ENCODE results near the gene ZNF358. TPM values are rescaled to one million over a fixed set of nuclear protein-coding genes. Genes with fewer than 3 reads are reported as not detected.
A peak's percentile ranks its signal among the peaks of the same experiment; 100 is the strongest.

The ZNF358 gene
- total and polyA plus RNA-seq, 2 of the 13 experiments (the other 11 are each of a cell fraction or from before 2014, with no cell fraction given), result 9.1 to 37.0 TPM

- TF ChIP-seq XRCC5 (optimal IDR thresholded peaks at IDR 0.05; ENCODE audit: low read length), result peak; percentile 92
- peak; percentile 61; the same call in 1 of the 2 replicates for TF ChIP-seq IRF1 (CRISPR knock-in tag; IDR thresholded peaks at IDR 0.05; ENCODE audit: low read depth)
- TF ChIP-seq HNF1B (CRISPR knock-in tag; IDR thresholded peaks at IDR 0.05), result peak; percentile 86
- no peak for TF ChIP-seq ZFAT (CRISPR knock-in tag; conservative IDR thresholded peaks at IDR 0.05)
- TF ChIP-seq, protein P1, sequence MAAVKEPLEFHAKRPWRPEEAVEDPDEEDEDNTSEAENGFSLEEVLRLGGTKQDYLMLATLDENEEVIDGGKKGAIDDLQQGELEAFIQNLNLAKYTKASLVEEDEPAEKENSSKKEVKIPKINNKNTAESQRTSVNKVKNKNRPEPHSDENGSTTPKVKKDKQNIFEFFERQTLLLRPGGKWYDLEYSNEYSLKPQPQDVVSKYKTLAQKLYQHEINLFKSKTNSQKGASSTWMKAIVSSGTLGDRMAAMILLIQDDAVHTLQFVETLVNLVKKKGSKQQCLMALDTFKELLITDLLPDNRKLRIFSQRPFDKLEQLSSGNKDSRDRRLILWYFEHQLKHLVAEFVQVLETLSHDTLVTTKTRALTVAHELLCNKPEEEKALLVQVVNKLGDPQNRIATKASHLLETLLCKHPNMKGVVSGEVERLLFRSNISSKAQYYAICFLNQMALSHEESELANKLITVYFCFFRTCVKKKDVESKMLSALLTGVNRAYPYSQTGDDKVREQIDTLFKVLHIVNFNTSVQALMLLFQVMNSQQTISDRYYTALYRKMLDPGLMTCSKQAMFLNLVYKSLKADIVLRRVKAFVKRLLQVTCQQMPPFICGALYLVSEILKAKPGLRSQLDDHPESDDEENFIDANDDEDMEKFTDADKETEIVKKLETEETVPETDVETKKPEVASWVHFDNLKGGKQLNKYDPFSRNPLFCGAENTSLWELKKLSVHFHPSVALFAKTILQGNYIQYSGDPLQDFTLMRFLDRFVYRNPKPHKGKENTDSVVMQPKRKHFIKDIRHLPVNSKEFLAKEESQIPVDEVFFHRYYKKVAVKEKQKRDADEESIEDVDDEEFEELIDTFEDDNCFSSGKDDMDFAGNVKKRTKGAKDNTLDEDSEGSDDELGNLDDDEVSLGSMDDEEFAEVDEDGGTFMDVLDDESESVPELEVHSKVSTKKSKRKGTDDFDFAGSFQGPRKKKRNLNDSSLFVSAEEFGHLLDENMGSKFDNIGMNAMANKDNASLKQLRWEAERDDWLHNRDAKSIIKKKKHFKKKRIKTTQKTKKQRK (IDR thresholded peaks at IDR 0.05; ENCODE audit: low read length), result no peak
- TF ChIP-seq NFKB2 (CRISPR knock-in tag; IDR thresholded peaks at IDR 0.05; ENCODE audit: borderline replicate concordance), result peak; percentile 71; the same call in 1 of the 2 replicates
- peak; percentile 94 for TF ChIP-seq ZZZ3 (CRISPR knock-in tag; IDR thresholded peaks at IDR 0.05; ENCODE audit: borderline replicate concordance)
- 0 out of 2 replicates have a peak, but pooled peaks have one; percentile 68 for TF ChIP-seq ZNF34 (CRISPR knock-in tag; IDR thresholded peaks at IDR 0.05; ENCODE audit: borderline replicate concordance)
- no peak for TF ChIP-seq RBM22 (optimal IDR thresholded peaks at IDR 0.05; ENCODE audit: low read length)
- peak; percentile 70 for TF ChIP-seq KMT2A (CRISPR knock-in tag; IDR thresholded peaks at IDR 0.05)
- peak; percentile 56; the same call in 1 of the 2 replicates for TF ChIP-seq JUND (CRISPR knock-in tag; IDR thresholded peaks at IDR 0.05)
- no peak for TF ChIP-seq ZNF878 (CRISPR knock-in tag; IDR thresholded peaks at IDR 0.05)
- TF ChIP-seq ZBTB10 (CRISPR knock-in tag; IDR thresholded peaks at IDR 0.05; ENCODE audit: borderline replicate concordance), result no peak
- TF ChIP-seq ZNF724P (CRISPR knock-in tag; IDR thresholded peaks at IDR 0.05; ENCODE audit: borderline replicate concordance), result no peak
- TF ChIP-seq ZNF451 (CRISPR knock-in tag; IDR thresholded peaks at IDR 0.05), result peak; percentile 68; the same call in 1 of the 2 replicates
- TF ChIP-seq ZNF207 (IDR thresholded peaks at IDR 0.05; ENCODE audit: borderline replicate concordance), result peak; percentile 84; the same call in 1 of the 2 replicates
- peak; percentile 79; the same call in 1 of the 2 replicates for TF ChIP-seq ZNF614 (CRISPR knock-in tag; IDR thresholded peaks at IDR 0.05; ENCODE audit: borderline replicate concordance)
- 0 out of 2 replicates have a peak, but pooled peaks have one; percentile 14 for TF ChIP-seq TBX3 (IDR thresholded peaks at IDR 0.05; ENCODE audit: borderline replicate concordance)
- no peak for TF ChIP-seq TAF15 (IDR thresholded peaks at IDR 0.05; ENCODE audit: low read depth, low read length, poor library complexity, severe bottlenecking)
- peak; percentile 52; the same call in 1 of the 2 replicates for TF ChIP-seq MTF2 (CRISPR knock-in tag; IDR thresholded peaks at IDR 0.05; ENCODE audit: borderline replicate concordance)
Observed at GRCh38 chr19:7522072-7522922, 6.4 kb downstream of the ZNF358 start, which contains the start of gene MCOLN1 (continued).

All from HepG2 (cell line).